Measurements from ENCODE around the gene XPNPEP1.

The XPNPEP1 gene

DNA sequence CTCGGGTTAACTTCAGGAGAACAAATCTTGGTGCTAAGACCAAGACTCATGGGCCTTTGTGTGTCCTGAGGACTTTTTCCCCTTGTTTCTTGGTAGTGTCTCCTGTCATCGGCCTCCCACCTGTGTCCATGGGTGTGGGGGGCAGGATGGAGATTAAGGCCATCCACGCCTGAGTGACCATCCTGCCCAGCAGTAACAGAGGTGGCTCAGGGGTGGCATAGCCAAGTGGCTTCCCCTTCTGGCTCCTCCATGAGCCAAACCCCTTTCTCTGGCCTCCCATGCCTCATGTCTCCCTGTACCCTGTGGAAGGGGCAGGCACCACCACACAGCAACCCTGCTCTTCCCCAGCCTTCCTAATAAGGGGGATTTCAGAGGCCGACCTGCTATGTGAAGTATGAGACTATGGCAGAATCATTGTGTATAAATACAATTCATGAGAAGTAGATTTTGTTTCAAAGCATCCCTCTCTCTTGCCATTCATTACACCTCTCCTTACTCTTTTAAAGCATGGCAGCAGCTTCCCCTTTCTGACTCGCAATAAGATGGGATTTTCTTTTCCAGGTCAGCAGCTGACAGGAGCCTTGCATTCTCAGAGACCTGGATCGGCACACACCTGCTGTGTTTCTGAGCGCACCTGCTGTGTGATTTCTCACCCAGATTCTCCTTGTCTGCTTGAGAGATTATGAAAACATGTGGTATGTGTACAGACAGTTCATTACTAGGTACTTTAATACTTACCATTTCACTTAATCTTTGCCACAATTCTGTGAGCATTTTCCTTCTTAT is 102.5 kb downstream of the XPNPEP1 start:
- DNase-seq, result no peak

DNA sequence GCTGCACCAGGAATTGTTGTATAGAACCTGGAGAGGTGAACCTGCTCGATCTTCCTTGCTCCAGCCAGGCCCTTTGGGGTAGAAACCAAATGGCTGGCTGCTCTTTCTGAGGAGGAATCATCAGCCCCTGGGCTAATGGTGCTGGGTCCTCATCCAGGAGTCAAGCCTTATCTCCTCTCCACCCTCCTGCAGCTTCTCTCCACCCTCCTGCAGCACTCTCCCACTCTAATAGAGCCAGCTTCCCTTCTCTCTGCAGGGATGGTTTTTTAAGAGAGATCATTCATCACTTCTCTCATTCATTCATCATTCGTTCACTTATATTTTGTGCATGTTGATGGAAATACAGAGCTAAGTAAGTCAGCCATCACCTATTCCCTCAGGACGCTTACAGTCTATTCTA is 103.5 kb downstream of the XPNPEP1 start:
- DNase-seq, result no peak

All from hypothalamus (tissue), 51 donors.